Ishikawa (cell line): ENCODE results near the gene NDUFC2.

Experiments
- CEBPB ChIP-seq: IDR thresholded peaks from 2 replicates; pipeline ENCODE4 v1.6.1; 2012
- CREB1 ChIP-seq: IDR thresholded peaks from 2 replicates; pipeline ENCODE4 v1.6.1; 2012; ENCODE audit warnings: low read depth
- EGR1 ChIP-seq: IDR thresholded peaks from 2 replicates; pipeline ENCODE4 v1.6.1; 2012
- EP300 ChIP-seq: IDR thresholded peaks from 2 replicates; pipeline ENCODE4 v1.6.1; 2012; ENCODE audit warnings: borderline replicate concordance
- FOXM1 ChIP-seq: IDR thresholded peaks from 2 replicates; pipeline ENCODE4 v1.6.1; 2012; ENCODE audit warnings: low read depth, borderline replicate concordance
- MAX ChIP-seq: IDR thresholded peaks from 2 replicates; pipeline ENCODE4 v1.6.1; 2012
- NFIC ChIP-seq: IDR thresholded peaks from 2 replicates; pipeline ENCODE4 v1.6.1; 2012
- RAD21 ChIP-seq: IDR thresholded peaks from 2 replicates; pipeline ENCODE4 v1.6.1; 2012; ENCODE audit warnings: low read depth
- TAF1 ChIP-seq: IDR thresholded peaks from 2 replicates; pipeline ENCODE4 v1.6.1; 2012; ENCODE audit warnings: low read depth, mild to moderate bottlenecking
- TCF12 ChIP-seq: IDR thresholded peaks from 2 replicates; pipeline ENCODE4 v1.6.1; 2012; ENCODE audit warnings: low read depth
- TEAD4 ChIP-seq: IDR thresholded peaks from 2 replicates; pipeline ENCODE4 v1.6.1; 2012
- USF1 ChIP-seq: IDR thresholded peaks from 2 replicates; pipeline ENCODE4 v1.6.1; 2012
- YY1 ChIP-seq: IDR thresholded peaks from 2 replicates; pipeline ENCODE4 v1.6.1; 2012; ENCODE audit warnings: low read depth
- ZBTB7A ChIP-seq: IDR thresholded peaks from 2 replicates; pipeline ENCODE4 v1.6.1; 2012; ENCODE audit warnings: low read depth
- TF ChIP-seq, protein P1 (sequence below): IDR thresholded peaks from 2 replicates; pipeline ENCODE4 v1.6.1; 2012; ENCODE audit warnings: low read depth, mild to moderate bottlenecking

NDUFC2 gene

GRCh38 chr11:78066471-78066870 is 13.2 kb downstream of the NDUFC2 start:
- TF ChIP-seq TAF1, result no peak
- no peak for TF ChIP-seq RAD21
- no peak for TF ChIP-seq YY1
- TF ChIP-seq EP300, result no peak
- no peak for TF ChIP-seq EGR1
- TF ChIP-seq USF1, result no peak
- TF ChIP-seq CREB1, result no peak
- TF ChIP-seq, protein P1, sequence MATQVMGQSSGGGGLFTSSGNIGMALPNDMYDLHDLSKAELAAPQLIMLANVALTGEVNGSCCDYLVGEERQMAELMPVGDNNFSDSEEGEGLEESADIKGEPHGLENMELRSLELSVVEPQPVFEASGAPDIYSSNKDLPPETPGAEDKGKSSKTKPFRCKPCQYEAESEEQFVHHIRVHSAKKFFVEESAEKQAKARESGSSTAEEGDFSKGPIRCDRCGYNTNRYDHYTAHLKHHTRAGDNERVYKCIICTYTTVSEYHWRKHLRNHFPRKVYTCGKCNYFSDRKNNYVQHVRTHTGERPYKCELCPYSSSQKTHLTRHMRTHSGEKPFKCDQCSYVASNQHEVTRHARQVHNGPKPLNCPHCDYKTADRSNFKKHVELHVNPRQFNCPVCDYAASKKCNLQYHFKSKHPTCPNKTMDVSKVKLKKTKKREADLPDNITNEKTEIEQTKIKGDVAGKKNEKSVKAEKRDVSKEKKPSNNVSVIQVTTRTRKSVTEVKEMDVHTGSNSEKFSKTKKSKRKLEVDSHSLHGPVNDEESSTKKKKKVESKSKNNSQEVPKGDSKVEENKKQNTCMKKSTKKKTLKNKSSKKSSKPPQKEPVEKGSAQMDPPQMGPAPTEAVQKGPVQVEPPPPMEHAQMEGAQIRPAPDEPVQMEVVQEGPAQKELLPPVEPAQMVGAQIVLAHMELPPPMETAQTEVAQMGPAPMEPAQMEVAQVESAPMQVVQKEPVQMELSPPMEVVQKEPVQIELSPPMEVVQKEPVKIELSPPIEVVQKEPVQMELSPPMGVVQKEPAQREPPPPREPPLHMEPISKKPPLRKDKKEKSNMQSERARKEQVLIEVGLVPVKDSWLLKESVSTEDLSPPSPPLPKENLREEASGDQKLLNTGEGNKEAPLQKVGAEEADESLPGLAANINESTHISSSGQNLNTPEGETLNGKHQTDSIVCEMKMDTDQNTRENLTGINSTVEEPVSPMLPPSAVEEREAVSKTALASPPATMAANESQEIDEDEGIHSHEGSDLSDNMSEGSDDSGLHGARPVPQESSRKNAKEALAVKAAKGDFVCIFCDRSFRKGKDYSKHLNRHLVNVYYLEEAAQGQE, result no peak
- no peak for TF ChIP-seq CEBPB
- no peak for TF ChIP-seq FOXM1

DNA sequence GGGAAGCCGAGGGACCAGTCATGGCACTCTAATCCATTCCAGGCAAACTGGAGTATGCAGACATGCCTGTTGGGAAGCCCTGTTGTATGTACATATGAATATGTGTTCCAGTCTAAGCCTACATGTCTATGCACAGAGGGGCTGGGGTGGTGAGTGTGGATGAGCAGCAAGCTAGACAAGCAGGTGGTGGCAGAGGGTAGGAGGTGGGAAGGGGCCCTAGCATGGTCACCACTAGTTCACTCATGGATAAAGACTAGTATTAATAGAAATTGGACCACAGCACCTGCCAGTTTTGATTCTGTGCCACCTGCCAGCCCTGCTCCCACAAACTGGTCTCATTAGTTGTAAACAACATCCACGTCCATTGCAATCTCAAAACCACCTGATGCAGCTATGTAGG is 14.5 kb downstream of the NDUFC2 start:
- TF ChIP-seq YY1, result no peak
- TF ChIP-seq TAF1, result no peak
- no peak for TF ChIP-seq CEBPB
- TF ChIP-seq USF1, result no peak
- no peak for TF ChIP-seq MAX
- no peak for TF ChIP-seq EGR1
- no peak for TF ChIP-seq EP300
- TF ChIP-seq TEAD4, result no peak
- no peak for TF ChIP-seq RAD21
- no peak for TF ChIP-seq FOXM1
- no peak for TF ChIP-seq ZBTB7A
- no peak for TF ChIP-seq CREB1
- no peak for TF ChIP-seq NFIC
- TF ChIP-seq TCF12, result no peak
- TF ChIP-seq, protein P1, result no peak

DNA sequence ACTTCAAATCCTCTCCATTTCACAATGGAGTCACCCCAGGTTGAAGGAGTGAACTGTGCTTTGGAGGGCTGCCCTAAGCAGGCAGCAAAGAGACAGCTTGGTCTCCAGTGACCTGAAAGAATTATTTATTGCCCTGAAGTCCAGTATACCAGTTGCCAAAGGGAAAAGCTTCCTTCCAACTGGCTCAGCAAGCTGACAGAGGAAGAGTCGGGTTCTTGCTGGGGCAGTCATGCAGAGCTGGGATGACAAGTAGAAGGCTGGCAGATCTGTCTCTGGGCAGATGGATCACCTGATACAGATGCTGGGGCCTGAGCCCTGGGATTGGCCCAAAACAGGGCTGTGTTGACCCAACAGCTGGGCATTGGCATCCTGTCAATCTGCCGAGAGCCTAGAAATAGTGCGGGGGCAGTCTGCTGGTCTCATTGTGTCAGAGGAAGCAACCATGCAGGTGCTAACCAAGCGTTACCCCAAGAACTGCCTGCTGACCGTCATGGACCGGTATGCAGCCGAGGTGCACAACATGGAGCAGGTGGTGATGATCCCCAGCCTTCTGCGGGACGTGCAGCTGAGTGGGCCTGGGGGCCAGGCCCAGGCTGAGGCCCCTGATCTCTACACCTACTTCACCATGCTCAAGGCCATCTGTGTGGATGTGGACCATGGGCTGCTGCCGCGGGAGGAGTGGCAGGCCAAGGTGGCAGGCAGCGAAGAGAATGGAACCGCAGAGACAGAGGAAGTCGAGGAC is 16.1 kb downstream of the NDUFC2 start, which contains the start of gene THRSP:
TSS of gene THRSP (plus strand) at position 422 of the 742 bp plus-strand sequence. CDS start at position 443, 21 bp downstream.
- no peak for TF ChIP-seq EGR1
- TF ChIP-seq CEBPB, result no peak
- no peak for TF ChIP-seq MAX
- no peak for TF ChIP-seq USF1
- TF ChIP-seq RAD21, result no peak
- TF ChIP-seq FOXM1, result no peak
- TF ChIP-seq TCF12, result no peak
- TF ChIP-seq TAF1, result no peak
- TF ChIP-seq, protein P1, result no peak
- TF ChIP-seq YY1, result no peak
- no peak for TF ChIP-seq NFIC
- TF ChIP-seq ZBTB7A, result no peak
- TF ChIP-seq TEAD4, result no peak
- no peak for TF ChIP-seq EP300
- no peak for TF ChIP-seq CREB1

GRCh38 chr11:78062671-78063070 is 17.0 kb downstream of the NDUFC2 start:
- no peak for TF ChIP-seq EP300
- no peak for TF ChIP-seq FOXM1
- TF ChIP-seq, protein P1, result no peak
- TF ChIP-seq CREB1, result no peak
- TF ChIP-seq TEAD4, result no peak
- TF ChIP-seq MAX, result no peak
- TF ChIP-seq YY1, result no peak
- TF ChIP-seq NFIC, result no peak
